Subcutaneous adipose tissue (tissue), 4 donors: Measurements from ENCODE around the gene LYPLA2. TPM values are rescaled to one million over a fixed set of nuclear protein-coding genes. Genes with fewer than 3 reads are reported as not detected.

Experiments
- CTCF ChIP-seq: fragments of 450-650 bp; IDR thresholded peaks from one replicate; pipeline ENCODE4 v1.5.1; 2016; ENCODE audit warnings: low read depth, mild to moderate bottlenecking, control low read depth, antibody characterized with exemption, moderate library complexity
- total RNA-seq, 4 donors: library from RNA; depleted of rRNA; stranded (reverse); fragments of >200 nt; gene quantifications; one replicate each; pipeline ENCODE4 v1.1.0, GENCODE V29; 2016

The LYPLA2 gene
- total RNA-seq, 4 donors from 2014 or later: 20.3 to 34.0 (median 27.5) TPM

- no peak for TF ChIP-seq CTCF
These were observed 39.7 kb upstream of the LYPLA2 start for GRCh38 chr1:23751050-23751814.

GRCh38 chr1:23751815-23752200 lies 39.1 kb upstream of the LYPLA2 start:
- TF ChIP-seq CTCF: no peak

GRCh38 chr1:23752909-23753308 lies 38.0 kb upstream of the LYPLA2 start:
- no peak for TF ChIP-seq CTCF

- TF ChIP-seq CTCF: no peak
These were observed 34.3 kb upstream of the LYPLA2 start for GRCh38 chr1:23756676-23757075.

- TF ChIP-seq CTCF: no peak
These were observed 33.1 kb upstream of the LYPLA2 start for GRCh38 chr1:23757812-23758211.

- no peak for TF ChIP-seq CTCF
These were observed 31.7 kb upstream of the LYPLA2 start for GRCh38 chr1:23759277-23759676.

- no peak for TF ChIP-seq CTCF
These were observed 27.8 kb upstream of the LYPLA2 start for GRCh38 chr1:23763041-23763577.
